Hepatic stellate cell (primary cell): ENCODE data around the gene PCSK9.

ENCODE experiments used
- DNase-seq: peaks from one replicate; pipeline ENCODE4 v3.0.0; 2011; ENCODE audit warnings: low spot score

PCSK9 gene

GRCh38 chr1:55060133-55060999, 21.0 kb downstream of the PCSK9 start:
- no peak for DNase-seq

GRCh38 chr1:55061000-55061705, 21.8 kb downstream of the PCSK9 start:
- no peak for DNase-seq

- DNase-seq: no peak
These were observed 22.5 kb downstream of the PCSK9 start for GRCh38 chr1:55061706-55062321.

GRCh38 chr1:55062801-55063576, 23.6 kb downstream of the PCSK9 start:
- no peak for DNase-seq

GRCh38 chr1:55063577-55063942, 24.2 kb downstream of the PCSK9 start:
- no peak for DNase-seq

- DNase-seq: no peak
These were observed 24.8 kb downstream of the PCSK9 start for GRCh38 chr1:55064071-55064581.

GRCh38 chr1:55064861-55065263, 25.5 kb downstream of the PCSK9 start:
- DNase-seq: no peak

- no peak for DNase-seq
These were observed 26.3 kb downstream of the PCSK9 start for GRCh38 chr1:55065648-55066047.

GRCh38 chr1:55067022-55067778, 27.9 kb downstream of the PCSK9 start:
- no peak for DNase-seq

GRCh38 chr1:55067914-55068313, 28.6 kb downstream of the PCSK9 start:
- DNase-seq: no peak

GRCh38 chr1:55068638-55069037, 29.3 kb downstream of the PCSK9 start:
- DNase-seq: no peak

GRCh38 chr1:55069280-55069679, 29.9 kb downstream of the PCSK9 start:
- no peak for DNase-seq

- DNase-seq: no peak
These were observed 31.2 kb downstream of the PCSK9 start for GRCh38 chr1:55070293-55071164.

GRCh38 chr1:55071477-55071876, 32.1 kb downstream of the PCSK9 start:
- peak; percentile 71 for DNase-seq

GRCh38 chr1:55073187-55073916, 34.0 kb downstream of the PCSK9 start:
- no peak for DNase-seq

- DNase-seq: no peak
These were observed 35.1 kb downstream of the PCSK9 start for GRCh38 chr1:55074455-55074854.

- DNase-seq: no peak
These were observed 37.0 kb downstream of the PCSK9 start for GRCh38 chr1:55076356-55076755.

GRCh38 chr1:55078470-55078869, 39.1 kb downstream of the PCSK9 start:
- no peak for DNase-seq

- no peak for DNase-seq
These were observed 40.3 kb downstream of the PCSK9 start for GRCh38 chr1:55079651-55080050.
